A673 (cell line): Measurements from ENCODE around the gene VCPKMT. TPM values are rescaled to one million over a fixed set of nuclear protein-coding genes. Genes with fewer than 3 reads are reported as not detected.

Experiments used
- BruUV-seq: library from RNA; stranded (reverse); fragments of 400-500 nt; replicated peaks from 2 replicates; lab custom pipeline; 2021; lab: Mats Ljungman, UMichigan
- CTCF ChIA-PET: fragments of 300-600 bp; sonication (Branson Sonifier 250); formaldehyde crosslinking; loops from one replicate; lab custom pipeline; 2022; ENCODE audit warnings: antibody characterized with exemption; lab: Charles Lee
- POLR2A ChIA-PET: fragments of 300-600 bp; sonication (Branson Sonifier 250); formaldehyde crosslinking; loops from one replicate; lab custom pipeline; 2022; ENCODE audit warnings: antibody characterized with exemption; ENCODE audit not compliant: low non-redundant PET; lab: Charles Lee
- DNase-seq: peaks from one replicate; pipeline ENCODE4 v3.0.0-alpha.2; 2015; ENCODE audit warnings: low spot score
- H3K27ac ChIP-seq: fragments of 200-600 bp; sonication (generic); 2 replicates; pipeline ENCODE4 v1.5.1; 2016; ENCODE audit warnings: mixed run types, low read depth, mild to moderate bottlenecking, mixed read lengths, antibody characterized with exemption, low read length; ENCODE audit not compliant: poor library complexity, severe bottlenecking
- H3K27me3 ChIP-seq: fragments of 200-600 bp; sonication (generic); replicated peaks from 2 replicates; pipeline ENCODE4 v1.6.1; 2017; ENCODE audit warnings: mixed run types, low read depth, mild to moderate bottlenecking, mixed read lengths, antibody characterized with exemption, low read length; ENCODE audit not compliant: insufficient read depth, poor library complexity
- H3K36me3 ChIP-seq: fragments of 200-600 bp; sonication (generic); 2 replicates; pipeline ENCODE4 v1.6.1; 2016; ENCODE audit warnings: mixed run types, mild to moderate bottlenecking, mixed read lengths, antibody characterized with exemption, low read length; ENCODE audit not compliant: insufficient read depth, poor library complexity, severe bottlenecking
- H3K4me1 ChIP-seq: fragments of 200-600 bp; sonication (generic); 2 replicates; pipeline ENCODE4 v1.6.1; 2017; ENCODE audit warnings: mixed run types, mild to moderate bottlenecking, mixed read lengths, antibody characterized with exemption, low read length; ENCODE audit not compliant: insufficient read depth, poor library complexity, severe bottlenecking
- H3K4me3 ChIP-seq: fragments of 200-600 bp; sonication (generic); 2 replicates; pipeline ENCODE4 v1.5.1; 2016; ENCODE audit warnings: low read depth, mixed run types, mild to moderate bottlenecking, mixed read lengths, low read length; ENCODE audit not compliant: poor library complexity, severe bottlenecking
- H3K9me3 ChIP-seq: fragments of 200-600 bp; sonication (generic); 2 replicates; pipeline ENCODE4 v1.6.1; 2016; ENCODE audit warnings: mixed run types, low read depth, mild to moderate bottlenecking, mixed read lengths, antibody characterized with exemption, low read length; ENCODE audit not compliant: poor library complexity, severe bottlenecking
- CTCF ChIP-seq: fragments of 300-800, 200-600 bp; sonication (generic); conservative IDR thresholded peaks from 2 replicates; pipeline ENCODE4 v1.5.1; 2017; ENCODE audit warnings: low read depth, mild to moderate bottlenecking, antibody characterized with exemption, low read length, moderate library complexity, mixed read lengths
- EZH2 ChIP-seq: fragments of 200-600 bp; sonication (generic); IDR thresholded peaks from 2 replicates; pipeline ENCODE4 v1.6.1; 2017; ENCODE audit warnings: borderline replicate concordance, low read depth, mild to moderate bottlenecking, mixed read lengths, antibody characterized with exemption, low read length; ENCODE audit not compliant: poor library complexity, severe bottlenecking
- intact Hi-C: fragments of 100-400 bp; cut with micrococcal nuclease; formaldehyde crosslinking; loops from one replicate; pipeline ENCODE4 v1.10.0; 2022; ENCODE audit not compliant: unreplicated experiment
- total RNA-seq: library from RNA; stranded (reverse); gene quantifications from 2 replicates; pipeline ENCODE4 v1.2.3, GENCODE V29; 2021

VCPKMT gene
- total RNA-seq, 1 experiment from 2014 or later: 14.3 TPM

- Histone ChIP-seq H3K9me3 (no peaks in the 10 kb centered on the region), H3K27me3 (no peaks in the 10 kb centered on the region), H3K27ac (no peak overlapping the region), H3K4me3 (no peak overlapping the region), H3K4me1 (no peaks in the 10 kb centered on the region), H3K36me3 (no peaks in the 10 kb centered on the region)
- DNase-seq: no peak
- CTCF ChIA-PET: interaction anchor here (0.5 kb wide), 1 partner anchor 17 kb away, joined by 3 read pairs; no protein-coding TSS in a partner anchor
- intact Hi-C loops: no loop called here
- BruUV-seq: no TSS peak
- TF ChIP-seq EZH2: no peak
- no peak for TF ChIP-seq CTCF
- POLR2A ChIA-PET: no interaction called here
Observed at GRCh38 chr14:50087341-50088116, 28.8 kb downstream of the VCPKMT start.

GRCh38 chr14:50086321-50086711 lies 30.1 kb downstream of the VCPKMT start:
- ChIA-PET POLR2A (no interaction called here), CTCF (no interaction called here)
- Histone ChIP-seq H3K4me1 (no peaks in the 10 kb centered on the region), H3K27ac (no peak overlapping the region), H3K9me3 (no peaks in the 10 kb centered on the region), H3K27me3 (no peaks in the 10 kb centered on the region), H3K36me3 (no peaks in the 10 kb centered on the region), H3K4me3 (no peak overlapping the region)
- DNase-seq: no peak
- no TSS peak for BruUV-seq
- intact Hi-C loops: no loop called here
- TF ChIP-seq EZH2: no peak
- TF ChIP-seq CTCF: no peak

- no peaks in the 10 kb centered on the region for H3K36me3 ChIP-seq
- H3K9me3 ChIP-seq: no peaks in the 10 kb centered on the region
- DNase-seq: peak; percentile 10
- no peak overlapping the region for H3K4me3 ChIP-seq
- CTCF ChIA-PET: no interaction called here
- TF ChIP-seq CTCF: no peak
- H3K4me1 ChIP-seq: no peaks in the 10 kb centered on the region
- intact Hi-C loops: no loop called here
- BruUV-seq: no TSS peak
- no peak overlapping the region for H3K27ac ChIP-seq
- H3K27me3 ChIP-seq: no peaks in the 10 kb centered on the region
- POLR2A ChIA-PET: no interaction called here
Observed at GRCh38 chr14:50085570-50086320, 30.6 kb downstream of the VCPKMT start.
